Mesenchymal stem cell (in vitro differentiated cells and primary cell): Measurements from ENCODE around the gene IGFBP7.

ENCODE experiments used
- DNase-seq: peaks from one replicate; pipeline ENCODE4 v3.0.0-alpha.2; 2013
- H2AFZ ChIP-seq: one replicate; pipeline ENCODE4 v1.6.1; 2013; ENCODE audit warnings: low read depth, mild to moderate bottlenecking, control low read depth, inconsistent platforms, low read length, moderate library complexity
- H2AK5ac ChIP-seq: 2 replicates; pipeline ENCODE4 v1.6.1; 2013; ENCODE audit warnings: low read length, moderate library complexity, mild to moderate bottlenecking, inconsistent platforms; ENCODE audit not compliant: severe bottlenecking
- H2BK120ac ChIP-seq: one replicate; pipeline ENCODE4 v1.6.1; 2013; ENCODE audit warnings: low read depth, mild to moderate bottlenecking, inconsistent platforms, low read length, moderate library complexity
- H2BK12ac ChIP-seq, 2 experiments: one replicate each; pipeline ENCODE4 v1.6.1; 2013; ENCODE audit warnings: inconsistent platforms in 2 of 2, low read length in 2 of 2, mild to moderate bottlenecking in 2 of 2, moderate library complexity in 2 of 2, control low read depth in 1 of 2
- H2BK15ac ChIP-seq: one replicate; pipeline ENCODE4 v1.6.1; 2013; ENCODE audit warnings: mild to moderate bottlenecking, low read depth, inconsistent platforms; ENCODE audit not compliant: poor library complexity, severe bottlenecking
- H2BK5ac ChIP-seq: 2 replicates; pipeline ENCODE4 v1.6.1; 2013; ENCODE audit warnings: low read depth, mild to moderate bottlenecking, low read length, control low read depth, inconsistent platforms; ENCODE audit not compliant: poor library complexity, severe bottlenecking
- H3K14ac ChIP-seq, 2 experiments: one replicate each; pipeline ENCODE4 v1.6.1; 2013; ENCODE audit warnings: inconsistent platforms in 2 of 2, low read length in 2 of 2, control low read depth in 1 of 2, mild to moderate bottlenecking in 1 of 2, moderate library complexity in 1 of 2
- H3K18ac ChIP-seq, 2 experiments: one replicate each; pipeline ENCODE4 v1.6.1; 2013; ENCODE audit warnings: inconsistent platforms in 2 of 2, low read length in 2 of 2, control low read depth in 1 of 2, low read depth in 1 of 2, mild to moderate bottlenecking in 1 of 2
- H3K23ac ChIP-seq, 2 experiments: one replicate each; pipeline ENCODE4 v1.6.1; 2013; ENCODE audit warnings: inconsistent platforms in 2 of 2, low read length in 2 of 2, mild to moderate bottlenecking in 2 of 2, moderate library complexity in 2 of 2, control low read depth in 1 of 2
- H3K27ac ChIP-seq: 2 replicates; pipeline ENCODE4 v1.5.1; 2013; ENCODE audit warnings: mild to moderate bottlenecking, moderate library complexity, low read length, control low read depth, inconsistent platforms; ENCODE audit not compliant: poor library complexity, severe bottlenecking
- H3K27me3 ChIP-seq, 2 experiments: 2 replicates each; pipeline versions ENCODE4 v1.6.1 to v1.7.0; 2013; ENCODE audit warnings: low read length in 2 of 2, mild to moderate bottlenecking in 2 of 2, moderate library complexity in 2 of 2, control low read depth in 1 of 2, inconsistent platforms in 1 of 2; ENCODE audit not compliant: control insufficient read depth in 1 of 2, insufficient read depth in 1 of 2
- H3K36me3 ChIP-seq, 2 experiments: 2 replicates each; pipeline versions ENCODE4 v1.6.1 to v1.7.0; 2013; ENCODE audit warnings: low read length in 2 of 2, control low read depth in 1 of 2, inconsistent platforms in 1 of 2, low read depth in 1 of 2, mild to moderate bottlenecking in 1 of 2; ENCODE audit not compliant: insufficient read depth in 2 of 2, control insufficient read depth in 1 of 2
- H3K4ac ChIP-seq, 2 experiments: one replicate each; pipeline ENCODE4 v1.6.1; 2013; ENCODE audit warnings: inconsistent platforms in 2 of 2, low read length in 2 of 2, mild to moderate bottlenecking in 2 of 2, moderate library complexity in 2 of 2, control low read depth in 1 of 2, low read depth in 1 of 2
- H3K4me1 ChIP-seq: 2 replicates; pipeline ENCODE4 v1.6.1; 2013; ENCODE audit warnings: low read depth, low read length, control low read depth; ENCODE audit not compliant: control insufficient read depth, insufficient read depth
- H3K4me2 ChIP-seq: 2 replicates; pipeline ENCODE4 v1.6.1; 2013; ENCODE audit warnings: low read length, mild to moderate bottlenecking, inconsistent platforms; ENCODE audit not compliant: poor library complexity, severe bottlenecking
- H3K4me3 ChIP-seq, 2 experiments: 2 replicates each; pipeline versions ENCODE4 v1.5.1 to v1.7.0; 2013; ENCODE audit warnings: low read length in 2 of 2, mild to moderate bottlenecking in 2 of 2, control low read depth in 1 of 2, low read depth in 1 of 2; ENCODE audit not compliant: insufficient read depth in 1 of 2
- H3K79me1 ChIP-seq: replicated peaks from 2 replicates; pipeline ENCODE4 v1.6.1; 2013; ENCODE audit warnings: mild to moderate bottlenecking, control low read depth, low read length, inconsistent platforms; ENCODE audit not compliant: poor library complexity, severe bottlenecking
- H3K9ac ChIP-seq: 2 replicates; pipeline ENCODE4 v1.7.0; 2013; ENCODE audit warnings: mild to moderate bottlenecking, low read length, moderate library complexity
- H3K9me3 ChIP-seq: 2 replicates; pipeline ENCODE4 v1.7.0; 2013; ENCODE audit warnings: mild to moderate bottlenecking, low read length; ENCODE audit not compliant: control insufficient read depth
- H4K8ac ChIP-seq: one replicate; pipeline ENCODE4 v1.6.1; 2013; ENCODE audit warnings: inconsistent platforms, mild to moderate bottlenecking, low read length, moderate library complexity
- H4K91ac ChIP-seq: one replicate; pipeline ENCODE4 v1.6.1; 2013; ENCODE audit warnings: mild to moderate bottlenecking, low read length, inconsistent platforms
- WGBS: methylation state at CpG from one replicate; pipeline ENCODE4 v1.1.7; 2013; ENCODE audit warnings: mixed read lengths; 5-methylcytosine and 5-hydroxymethylcytosine counted together

The IGFBP7 gene

GRCh38 chr4:57078685-57079521 is 31.3 kb downstream of the IGFBP7 start:
- no peak overlapping the region for H2BK15ac ChIP-seq
- no peaks in the 10 kb centered on the region for H3K9me3 ChIP-seq
- H3K4ac ChIP-seq = peak overlapping the region in 1 of 2 experiments; percentile 78
- peaks cover 0 to 11% of the 10 kb centered on the region in 2 experiments for H3K36me3 ChIP-seq
- H2AK5ac ChIP-seq = peak overlapping the region; percentile 76
- peak overlapping the region; percentile 97 for H3K27ac ChIP-seq
- DNase-seq = peak; percentile 71
- 23% methylated on average over 5 of the region's 10 CpGs for WGBS
- H3K4me2 ChIP-seq = no peak overlapping the region
- H3K27me3 ChIP-seq = no peaks in the 10 kb centered on the region
- no peak overlapping the region for H3K4me3 ChIP-seq
- peaks cover 18% of the 10 kb centered on the region for H3K4me1 ChIP-seq
- no peak overlapping the region for H3K14ac ChIP-seq
- H2BK12ac ChIP-seq = peak overlapping the region; percentile 2 to 85
- no peak overlapping the region for H2AFZ ChIP-seq
- no peak overlapping the region for H3K23ac ChIP-seq
- H3K79me1 ChIP-seq = no peaks in the 10 kb centered on the region
- H4K91ac ChIP-seq = no peak overlapping the region
- no peak overlapping the region for H3K9ac ChIP-seq
- peak overlapping the region; percentile 88 for H2BK5ac ChIP-seq
- no peak overlapping the region for H4K8ac ChIP-seq
- H2BK120ac ChIP-seq = peak overlapping the region; percentile 71
- peak overlapping the region in 1 of 2 experiments; percentile 25 for H3K18ac ChIP-seq

GRCh38 chr4:57077550-57078343 is 32.4 kb downstream of the IGFBP7 start:
- no peak overlapping the region for H3K9ac ChIP-seq
- peaks cover 18% of the 10 kb centered on the region for H3K4me1 ChIP-seq
- peak overlapping the region; percentile 46 for H2BK5ac ChIP-seq
- peak overlapping the region in 1 of 2 experiments; percentile 56 for H3K4ac ChIP-seq
- H3K4me2 ChIP-seq = peak overlapping the region; percentile 10
- peak overlapping the region; percentile 11 for H2BK120ac ChIP-seq
- 72% methylated on average over 13 of the region's 14 CpGs for WGBS
- no peaks in the 10 kb centered on the region for H3K27me3 ChIP-seq
- peak; percentile 63 for DNase-seq
- H3K27ac ChIP-seq = peak overlapping the region; percentile 97
- no peak overlapping the region for H3K23ac ChIP-seq
- H3K9me3 ChIP-seq = no peaks in the 10 kb centered on the region
- peak overlapping the region; percentile 1 for H4K8ac ChIP-seq
- no peak overlapping the region for H3K4me3 ChIP-seq
- peak overlapping the region; percentile 25 for H4K91ac ChIP-seq
- H3K18ac ChIP-seq = peak overlapping the region; percentile 50 to 52
- no peaks in the 10 kb centered on the region for H3K79me1 ChIP-seq
- peaks cover 0 to 17% of the 10 kb centered on the region in 2 experiments for H3K36me3 ChIP-seq
- peak overlapping the region in 1 of 2 experiments; percentile 62 for H3K14ac ChIP-seq
- H2BK15ac ChIP-seq = no peak overlapping the region
- peak overlapping the region; percentile 95 for H2AK5ac ChIP-seq
- peak overlapping the region; percentile 29 to 60 for H2BK12ac ChIP-seq
- H2AFZ ChIP-seq = no peak overlapping the region

GRCh38 chr4:57076646-57077045 is 33.5 kb downstream of the IGFBP7 start:
- Histone ChIP-seq H3K27ac (peak overlapping the region; percentile 63), H3K4ac (no peak overlapping the region), H3K14ac (no peak overlapping the region), H3K36me3 (peaks cover 0 to 23% of the 10 kb centered on the region in 2 experiments), H2AFZ (no peak overlapping the region), H3K4me1 (peaks cover 22% of the 10 kb centered on the region), H3K79me1 (no peaks in the 10 kb centered on the region), H3K4me3 (no peak overlapping the region), H2BK12ac (no peak overlapping the region), H3K4me2 (no peak overlapping the region), H2BK5ac (no peak overlapping the region), H3K18ac (no peak overlapping the region), H3K23ac (no peak overlapping the region), H3K9me3 (no peaks in the 10 kb centered on the region), H3K27me3 (no peaks in the 10 kb centered on the region), H2BK120ac (no peak overlapping the region), H3K9ac (no peak overlapping the region), H2BK15ac (no peak overlapping the region), H4K8ac (no peak overlapping the region), H2AK5ac (peak overlapping the region; percentile 3), H4K91ac (no peak overlapping the region)
- WGBS = 52% methylated on average over 1 of the region's 4 CpGs
- no peak for DNase-seq

DNA sequence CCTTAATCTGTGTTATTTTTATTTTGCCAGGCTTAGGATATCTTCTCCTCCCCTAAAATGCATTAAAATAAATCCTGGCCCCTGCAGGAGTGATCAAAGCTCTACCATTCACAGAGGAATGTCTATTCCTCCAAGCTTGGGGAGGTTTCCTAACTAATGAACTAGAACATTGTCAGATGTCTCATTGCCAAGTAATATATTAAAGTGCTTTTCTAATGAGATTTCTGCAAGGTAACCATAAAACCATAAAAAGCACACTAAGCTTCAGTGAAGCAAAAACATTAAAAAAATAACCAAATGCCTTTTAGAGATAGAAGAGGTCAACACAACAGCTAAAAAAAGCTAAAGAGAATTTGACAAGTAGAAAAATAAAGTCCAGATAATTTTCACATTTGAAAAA is 34.8 kb downstream of the IGFBP7 start:
- Histone ChIP-seq H2BK5ac (no peak overlapping the region), H3K9ac (peak overlapping the region; percentile 32), H3K79me1 (no peaks in the 10 kb centered on the region), H3K18ac (no peak overlapping the region), H3K4me1 (peaks cover 20% of the 10 kb centered on the region), H3K4me3 (no peak overlapping the region), H2BK120ac (no peak overlapping the region), H2BK15ac (no peak overlapping the region), H3K36me3 (peaks cover 0 to 19% of the 10 kb centered on the region in 2 experiments), H2AK5ac (no peak overlapping the region), H3K9me3 (no peaks in the 10 kb centered on the region), H4K91ac (no peak overlapping the region), H3K14ac (no peak overlapping the region), H3K4me2 (no peak overlapping the region), H3K27me3 (no peaks in the 10 kb centered on the region), H3K27ac (peak overlapping the region; percentile 87), H3K23ac (no peak overlapping the region), H2AFZ (no peak overlapping the region), H2BK12ac (no peak overlapping the region), H3K4ac (no peak overlapping the region), H4K8ac (no peak overlapping the region)
- DNase-seq = no peak
